ENCODE results near the gene PLCB3.

- no peak for TF ChIP-seq CTCF (IDR thresholded peaks at IDR 0.05 in 2 of 3, conservative IDR thresholded peaks at IDR 0.05 in 1 of 3; ENCODE audit: control insufficient read depth in 2 of 3, extremely low read depth in 1 of 3, insufficient read depth in 1 of 3, low read depth in 3 of 3, low read length in 3 of 3)
- TF ChIP-seq EP300 (IDR thresholded peaks at IDR 0.05; ENCODE audit: borderline replicate concordance in 1 of 2, control insufficient read depth in 1 of 2, low read depth in 2 of 2, low read length in 2 of 2), result no peak
- no peak for TF ChIP-seq HDGF (IDR thresholded peaks at IDR 0.05)
These were observed 37.8 kb downstream of the PLCB3 start for GRCh38 chr11:64289002-64289564.
